ENCODE data around the gene GNB5.

GRCh38 chr15:52204657-52205056 is 13.5 kb upstream of the GNB5 start:
- TF ChIP-seq CTCF (IDR thresholded peaks at IDR 0.05; ENCODE audit: low read length), result no peak
- TF ChIP-seq EZH2phosphoT487 (IDR thresholded peaks at IDR 0.05; ENCODE audit: low read length), result no peak
